ENCODE data around the gene RRP8.

DNA sequence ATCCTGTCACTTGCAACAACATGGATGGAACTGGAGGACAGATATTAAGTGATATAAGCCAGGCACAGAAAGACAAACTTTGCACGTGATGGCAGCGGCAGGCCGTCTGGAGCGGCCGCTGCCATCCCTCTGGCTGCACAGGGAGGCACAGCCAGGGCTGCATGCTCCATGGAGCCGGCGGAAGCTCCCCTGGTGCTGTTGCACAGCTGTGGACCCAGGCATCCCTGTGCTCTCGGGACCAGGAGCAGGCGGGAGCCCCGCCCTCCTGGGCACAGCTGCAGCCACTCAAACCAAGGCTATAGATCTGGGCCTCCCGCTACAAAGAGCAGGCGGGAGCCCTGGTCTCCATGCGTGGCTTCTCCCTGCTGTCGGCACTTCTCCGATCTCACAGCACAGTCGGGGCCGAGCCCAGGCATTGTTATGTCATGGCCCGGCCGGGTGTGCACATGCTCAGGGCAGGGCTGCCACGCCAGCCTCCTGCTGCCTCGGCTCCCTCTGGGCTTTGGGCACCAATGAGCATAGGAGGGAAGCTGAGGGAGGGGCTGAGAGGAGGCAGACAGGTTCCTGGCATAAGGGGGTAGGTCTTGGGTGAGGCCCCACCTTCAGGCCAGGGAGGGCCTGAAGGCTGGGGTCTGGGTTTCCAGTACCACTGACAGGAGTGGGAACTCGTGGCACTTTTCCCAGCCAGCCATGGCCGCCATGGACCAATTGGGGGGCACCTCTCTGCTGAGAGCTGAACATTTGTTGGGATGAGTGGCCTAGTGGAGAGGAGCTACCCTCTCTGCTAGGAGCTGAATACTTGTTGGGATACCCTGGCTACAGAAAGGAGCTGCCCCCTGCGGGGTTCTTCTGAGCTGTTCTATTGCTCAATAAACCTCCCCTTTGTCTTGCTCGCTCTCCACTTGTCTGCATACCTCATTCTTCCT, 16.7 kb downstream of the RRP8 start:
- TF ChIP-seq, protein P1, sequence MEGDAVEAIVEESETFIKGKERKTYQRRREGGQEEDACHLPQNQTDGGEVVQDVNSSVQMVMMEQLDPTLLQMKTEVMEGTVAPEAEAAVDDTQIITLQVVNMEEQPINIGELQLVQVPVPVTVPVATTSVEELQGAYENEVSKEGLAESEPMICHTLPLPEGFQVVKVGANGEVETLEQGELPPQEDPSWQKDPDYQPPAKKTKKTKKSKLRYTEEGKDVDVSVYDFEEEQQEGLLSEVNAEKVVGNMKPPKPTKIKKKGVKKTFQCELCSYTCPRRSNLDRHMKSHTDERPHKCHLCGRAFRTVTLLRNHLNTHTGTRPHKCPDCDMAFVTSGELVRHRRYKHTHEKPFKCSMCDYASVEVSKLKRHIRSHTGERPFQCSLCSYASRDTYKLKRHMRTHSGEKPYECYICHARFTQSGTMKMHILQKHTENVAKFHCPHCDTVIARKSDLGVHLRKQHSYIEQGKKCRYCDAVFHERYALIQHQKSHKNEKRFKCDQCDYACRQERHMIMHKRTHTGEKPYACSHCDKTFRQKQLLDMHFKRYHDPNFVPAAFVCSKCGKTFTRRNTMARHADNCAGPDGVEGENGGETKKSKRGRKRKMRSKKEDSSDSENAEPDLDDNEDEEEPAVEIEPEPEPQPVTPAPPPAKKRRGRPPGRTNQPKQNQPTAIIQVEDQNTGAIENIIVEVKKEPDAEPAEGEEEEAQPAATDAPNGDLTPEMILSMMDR (conservative IDR thresholded peaks at IDR 0.05 in 1 of 2, IDR thresholded peaks at IDR 0.05 in 1 of 2; ENCODE audit: low read depth in 1 of 2, low read length in 2 of 2): no peak
- no peak for TF ChIP-seq EZH2 (IDR thresholded peaks at IDR 0.05; ENCODE audit: low read length, missing control alignments)
